Activated naive CD4-positive, alpha-beta T cell treated with anti-CD3 and anti-CD28 coated beads, Interleukin-2, amount 50 U/mL, for 24 hours (primary cell): ENCODE data around the gene ZNF175.

Experiments used
- H3K27ac Mint-ChIP-seq: one replicate; pipeline ENCODE4 v1.8.0; 2021; ENCODE audit warnings: mild to moderate bottlenecking, mixed read lengths
- H3K27me3 Mint-ChIP-seq: one replicate; pipeline ENCODE4 v1.8.0; 2021; ENCODE audit warnings: mixed read lengths
- H3K36me3 Mint-ChIP-seq: one replicate; pipeline ENCODE4 v1.8.0; 2021; ENCODE audit warnings: mixed read lengths
- H3K4me1 Mint-ChIP-seq: one replicate; pipeline ENCODE4 v1.8.0; 2021; ENCODE audit warnings: mixed read lengths
- H3K4me3 Mint-ChIP-seq: one replicate; pipeline ENCODE4 v1.8.0; 2021; ENCODE audit warnings: mild to moderate bottlenecking, mixed read lengths
- H3K9me3 Mint-ChIP-seq: one replicate; pipeline ENCODE4 v1.8.0; 2021; ENCODE audit warnings: mixed read lengths

Gene ZNF175

DNA sequence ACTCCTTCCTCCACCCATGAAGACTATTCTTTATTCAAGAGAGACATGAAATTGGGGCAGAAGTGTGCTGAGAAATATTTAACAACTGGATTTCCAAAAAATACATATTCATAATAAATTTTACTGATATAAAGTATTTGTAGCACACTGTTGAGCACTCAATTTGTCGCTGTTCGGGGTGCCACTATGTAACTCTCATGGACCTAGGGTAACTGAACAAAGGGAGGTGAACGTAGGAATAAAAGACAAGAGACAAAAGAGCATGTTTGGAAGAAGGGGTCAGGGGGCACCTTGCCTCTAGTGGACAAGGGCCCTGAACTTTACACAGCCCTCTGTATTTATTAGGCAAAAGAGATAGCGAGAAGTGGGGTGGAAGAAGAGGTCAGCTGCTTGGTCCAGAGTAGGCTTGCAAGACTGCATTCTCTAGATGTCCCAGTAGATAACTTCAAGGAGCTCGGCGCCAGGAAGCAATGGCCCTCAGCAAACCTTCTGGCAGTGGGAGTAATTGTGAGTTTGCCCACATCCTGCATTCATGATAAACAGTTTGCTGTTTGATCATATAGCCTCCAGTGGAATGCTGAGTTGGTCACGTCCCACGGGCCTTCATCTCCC, 4.5 kb upstream of the ZNF175 start:
- Mint-ChIP-seq H3K27ac (no peak overlapping the region), H3K9me3 (no peaks in the 10 kb centered on the region), H3K36me3 (peaks cover 3% of the 10 kb centered on the region), H3K4me3 (no peak overlapping the region), H3K27me3 (peaks cover 20% of the 10 kb centered on the region), H3K4me1 (peaks cover 15% of the 10 kb centered on the region)

DNA sequence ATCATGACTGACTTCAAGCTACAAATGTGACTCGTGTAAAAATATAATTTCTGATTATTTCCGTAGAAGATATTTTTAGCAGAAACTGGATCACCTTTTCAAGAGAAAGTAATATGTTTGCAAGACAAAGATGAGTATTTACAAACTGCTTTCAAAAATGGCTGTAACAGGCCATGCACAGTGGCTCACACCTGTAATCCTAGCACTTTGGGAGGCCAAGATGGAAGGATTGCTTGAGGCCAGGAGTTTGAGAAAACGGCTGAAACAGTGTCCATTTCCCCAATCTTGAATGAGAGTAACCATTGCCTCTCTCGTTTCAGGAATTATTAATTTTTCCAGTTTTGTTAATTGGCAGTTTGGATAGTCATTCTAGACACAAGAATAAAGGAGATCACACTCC, 3.5 kb upstream of the ZNF175 start:
- H3K36me3 Mint-ChIP-seq = peaks cover 2% of the 10 kb centered on the region
- H3K4me3 Mint-ChIP-seq = no peak overlapping the region
- peaks cover 16% of the 10 kb centered on the region for H3K27me3 Mint-ChIP-seq
- no peaks in the 10 kb centered on the region for H3K9me3 Mint-ChIP-seq
- peaks cover 24% of the 10 kb centered on the region for H3K4me1 Mint-ChIP-seq
- H3K27ac Mint-ChIP-seq = no peak overlapping the region

DNA sequence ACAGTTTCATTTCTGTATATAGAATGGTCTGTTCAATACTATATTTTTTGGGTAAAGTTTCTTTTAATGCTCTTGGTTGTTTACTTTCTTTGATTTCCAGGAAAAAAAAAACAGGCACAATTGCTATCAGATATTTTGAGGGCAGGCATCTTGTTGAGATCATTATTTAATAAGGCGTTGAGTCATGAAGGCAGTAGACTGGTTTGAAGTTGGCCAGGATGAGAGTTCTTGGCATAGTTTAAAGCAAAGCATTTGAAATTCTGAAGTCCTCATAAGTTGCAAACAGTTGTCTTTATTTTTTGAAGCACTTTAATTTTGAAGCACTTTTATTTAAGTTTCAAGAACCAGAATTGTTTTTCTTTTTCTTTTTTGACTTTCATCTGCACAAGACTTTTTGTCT, 2.6 kb upstream of the ZNF175 start:
- Mint-ChIP-seq H3K36me3 (peaks cover 4% of the 10 kb centered on the region), H3K9me3 (no peaks in the 10 kb centered on the region), H3K4me1 (peaks cover 30% of the 10 kb centered on the region), H3K27ac (no peak overlapping the region), H3K27me3 (peaks cover 14% of the 10 kb centered on the region), H3K4me3 (no peak overlapping the region)

DNA sequence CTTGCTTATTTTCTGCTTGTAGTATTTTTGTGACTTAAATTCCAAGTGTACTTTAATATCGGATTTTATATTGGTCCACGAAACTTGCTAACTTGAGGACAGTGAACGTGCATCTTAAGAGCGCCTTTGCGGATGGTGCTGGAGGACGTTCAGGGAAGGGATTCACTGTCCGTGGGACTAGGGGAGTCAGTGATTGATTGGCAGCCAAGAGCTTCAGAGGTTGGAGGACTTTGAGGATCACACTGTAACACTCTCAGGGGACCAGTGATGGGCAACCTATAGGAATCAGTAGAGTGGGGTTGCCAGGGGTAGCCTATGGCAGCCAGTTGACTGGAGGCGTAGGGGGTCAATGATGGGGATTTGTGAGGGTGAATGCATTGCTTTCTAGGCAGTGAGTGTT, 516 bp downstream of the ZNF175 start:
- no peaks in the 10 kb centered on the region for H3K9me3 Mint-ChIP-seq
- peak overlapping the region; percentile 99 for H3K4me3 Mint-ChIP-seq
- H3K27me3 Mint-ChIP-seq = peaks cover under 1% of the 10 kb centered on the region
- H3K36me3 Mint-ChIP-seq = peaks cover 18% of the 10 kb centered on the region
- peaks cover 36% of the 10 kb centered on the region for H3K4me1 Mint-ChIP-seq
- peak overlapping the region; percentile 96 for H3K27ac Mint-ChIP-seq

DNA sequence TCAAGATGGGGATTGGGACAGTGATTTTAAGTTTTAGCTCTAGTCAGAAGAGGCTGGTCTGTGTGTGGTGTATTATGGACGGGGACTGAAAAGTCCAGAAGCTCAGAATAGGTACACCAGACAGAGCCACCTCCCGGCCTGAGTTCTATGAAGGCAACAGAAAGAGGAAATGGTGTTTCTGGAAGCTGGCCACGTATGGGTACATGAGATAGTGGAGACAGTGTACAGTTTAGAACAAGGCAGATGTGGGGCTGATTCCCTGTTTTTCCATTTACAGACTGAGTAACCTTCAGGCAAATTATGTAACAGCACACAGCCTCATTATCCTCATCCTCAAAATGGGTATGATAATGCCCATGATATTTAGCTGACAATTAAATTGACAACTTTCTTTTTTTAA, 1.3 kb downstream of the ZNF175 start:
- Mint-ChIP-seq H3K9me3 (no peaks in the 10 kb centered on the region), H3K36me3 (peaks cover 25% of the 10 kb centered on the region), H3K27ac (no peak overlapping the region), H3K4me3 (peak overlapping the region; percentile 99), H3K27me3 (no peaks in the 10 kb centered on the region), H3K4me1 (peaks cover 36% of the 10 kb centered on the region)

DNA sequence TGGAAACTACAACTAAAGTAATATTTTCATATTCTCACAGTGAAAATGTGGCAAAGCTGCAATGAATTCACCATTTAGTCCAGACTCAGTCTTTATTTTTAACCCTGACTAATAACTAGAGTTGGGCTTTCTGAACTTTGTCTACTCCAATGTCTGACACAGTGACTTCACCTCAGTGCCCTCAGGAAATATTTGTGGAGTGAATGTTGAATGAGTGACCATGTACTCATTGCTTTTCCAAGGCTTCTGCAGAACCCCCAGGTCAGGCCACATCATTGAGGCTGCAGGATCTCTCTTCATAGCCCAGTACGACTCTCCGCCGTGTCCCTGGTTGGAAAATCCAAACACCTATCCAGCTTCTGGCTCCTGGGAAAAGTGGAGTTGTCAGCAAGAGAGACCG, 1.8 kb downstream of the ZNF175 start:
- H3K4me1 Mint-ChIP-seq = peaks cover 36% of the 10 kb centered on the region
- no peaks in the 10 kb centered on the region for H3K27me3 Mint-ChIP-seq
- H3K9me3 Mint-ChIP-seq = no peaks in the 10 kb centered on the region
- H3K36me3 Mint-ChIP-seq = peaks cover 25% of the 10 kb centered on the region
- H3K4me3 Mint-ChIP-seq = no peak overlapping the region
- no peak overlapping the region for H3K27ac Mint-ChIP-seq

DNA sequence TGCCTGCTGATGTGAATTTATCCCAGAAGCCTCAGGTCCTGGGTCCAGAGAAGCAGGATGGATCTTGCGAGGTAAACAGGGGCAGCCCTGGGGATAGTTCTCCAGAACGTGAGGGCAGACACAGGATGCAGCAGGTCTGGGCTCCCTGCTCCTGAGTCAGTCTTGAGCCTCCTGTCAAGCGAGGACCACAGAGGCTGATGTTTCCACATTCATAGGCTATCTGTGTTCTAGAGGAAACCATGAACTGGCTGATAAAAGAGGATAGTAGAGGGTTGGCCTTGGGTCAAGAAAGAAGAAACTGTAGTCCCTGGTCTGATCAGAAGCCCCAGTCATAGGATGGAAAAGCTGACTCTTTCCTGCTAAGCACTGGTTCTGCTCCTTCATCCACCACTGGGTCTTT, 2.2 kb downstream of the ZNF175 start:
- H3K36me3 Mint-ChIP-seq = peaks cover 25% of the 10 kb centered on the region
- H3K4me3 Mint-ChIP-seq = no peak overlapping the region
- no peaks in the 10 kb centered on the region for H3K9me3 Mint-ChIP-seq
- peaks cover 36% of the 10 kb centered on the region for H3K4me1 Mint-ChIP-seq
- H3K27me3 Mint-ChIP-seq = no peaks in the 10 kb centered on the region
- H3K27ac Mint-ChIP-seq = no peak overlapping the region

DNA sequence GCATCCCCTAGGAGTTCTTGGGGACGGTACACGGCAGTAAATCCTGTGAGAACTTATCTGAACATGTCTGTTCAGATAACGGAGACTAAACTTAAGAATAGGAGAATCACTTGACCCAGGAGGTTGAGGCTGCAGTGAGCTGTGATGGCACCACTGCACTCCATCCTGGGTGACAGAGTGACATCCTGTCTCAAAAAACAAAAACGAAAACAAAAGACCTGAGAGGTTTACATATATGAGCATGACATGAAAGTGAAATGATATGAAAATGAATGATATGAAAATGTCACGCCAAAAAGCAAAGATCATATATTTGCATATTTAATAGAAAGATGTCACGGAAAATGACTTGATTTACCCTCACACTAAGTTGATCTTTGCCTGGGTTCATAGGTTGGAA, 5.8 kb downstream of the ZNF175 start:
- Mint-ChIP-seq H3K4me3 (no peak overlapping the region), H3K4me1 (peaks cover 19% of the 10 kb centered on the region), H3K27me3 (no peaks in the 10 kb centered on the region), H3K9me3 (peaks cover 15% of the 10 kb centered on the region), H3K27ac (no peak overlapping the region), H3K36me3 (peaks cover 42% of the 10 kb centered on the region)

DNA sequence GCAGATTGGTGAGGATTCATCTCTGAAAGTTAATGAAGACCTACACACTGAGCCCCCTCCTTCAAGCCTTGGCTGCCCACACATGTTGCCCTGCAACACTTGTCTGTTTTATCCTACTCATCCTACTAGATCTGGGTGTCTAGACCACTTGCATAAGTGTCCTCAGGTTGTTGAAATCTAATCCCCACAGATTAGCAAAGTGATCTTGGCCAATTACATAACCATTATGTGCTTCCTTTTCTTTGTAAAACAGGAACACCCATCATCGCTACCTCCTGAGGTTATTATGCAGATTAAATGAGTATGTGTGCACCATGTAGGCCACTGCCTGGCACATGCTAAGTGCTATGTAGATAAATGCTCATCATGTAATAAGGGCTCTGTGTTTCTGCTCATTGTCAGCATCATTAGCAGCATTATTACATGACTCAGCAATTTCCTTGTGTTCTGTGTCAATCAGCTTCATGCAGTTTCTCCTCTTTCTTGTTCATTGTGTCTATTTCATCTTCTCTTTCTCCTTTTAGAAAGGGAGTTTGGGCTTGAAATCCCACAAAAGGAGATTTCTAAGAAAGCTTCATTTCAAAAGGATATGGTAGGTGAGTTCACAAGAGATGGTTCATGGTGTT, 15.1 kb downstream of the ZNF175 start:
- Mint-ChIP-seq H3K9me3 (peaks cover 47% of the 10 kb centered on the region), H3K36me3 (peaks cover 62% of the 10 kb centered on the region), H3K27ac (no peak overlapping the region), H3K4me1 (no peaks in the 10 kb centered on the region), H3K27me3 (no peaks in the 10 kb centered on the region), H3K4me3 (no peak overlapping the region)

DNA sequence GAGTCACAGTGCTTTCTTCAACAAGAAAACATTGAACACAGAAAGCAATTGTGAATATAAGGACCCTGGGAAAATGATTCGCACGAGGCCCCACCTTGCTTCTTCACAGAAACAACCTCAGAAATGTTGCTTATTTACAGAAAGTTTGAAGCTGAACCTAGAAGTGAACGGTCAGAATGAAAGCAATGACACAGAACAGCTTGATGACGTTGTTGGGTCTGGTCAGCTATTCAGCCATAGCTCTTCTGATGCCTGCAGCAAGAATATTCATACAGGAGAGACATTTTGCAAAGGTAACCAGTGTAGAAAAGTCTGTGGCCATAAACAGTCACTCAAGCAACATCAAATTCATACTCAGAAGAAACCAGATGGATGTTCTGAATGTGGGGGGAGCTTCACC, 15.7 kb downstream of the ZNF175 start:
- H3K9me3 Mint-ChIP-seq = peaks cover 44% of the 10 kb centered on the region
- H3K36me3 Mint-ChIP-seq = peaks cover 57% of the 10 kb centered on the region
- H3K27ac Mint-ChIP-seq = no peak overlapping the region
- H3K4me1 Mint-ChIP-seq = no peaks in the 10 kb centered on the region
- H3K27me3 Mint-ChIP-seq = no peaks in the 10 kb centered on the region
- H3K4me3 Mint-ChIP-seq = no peak overlapping the region

DNA sequence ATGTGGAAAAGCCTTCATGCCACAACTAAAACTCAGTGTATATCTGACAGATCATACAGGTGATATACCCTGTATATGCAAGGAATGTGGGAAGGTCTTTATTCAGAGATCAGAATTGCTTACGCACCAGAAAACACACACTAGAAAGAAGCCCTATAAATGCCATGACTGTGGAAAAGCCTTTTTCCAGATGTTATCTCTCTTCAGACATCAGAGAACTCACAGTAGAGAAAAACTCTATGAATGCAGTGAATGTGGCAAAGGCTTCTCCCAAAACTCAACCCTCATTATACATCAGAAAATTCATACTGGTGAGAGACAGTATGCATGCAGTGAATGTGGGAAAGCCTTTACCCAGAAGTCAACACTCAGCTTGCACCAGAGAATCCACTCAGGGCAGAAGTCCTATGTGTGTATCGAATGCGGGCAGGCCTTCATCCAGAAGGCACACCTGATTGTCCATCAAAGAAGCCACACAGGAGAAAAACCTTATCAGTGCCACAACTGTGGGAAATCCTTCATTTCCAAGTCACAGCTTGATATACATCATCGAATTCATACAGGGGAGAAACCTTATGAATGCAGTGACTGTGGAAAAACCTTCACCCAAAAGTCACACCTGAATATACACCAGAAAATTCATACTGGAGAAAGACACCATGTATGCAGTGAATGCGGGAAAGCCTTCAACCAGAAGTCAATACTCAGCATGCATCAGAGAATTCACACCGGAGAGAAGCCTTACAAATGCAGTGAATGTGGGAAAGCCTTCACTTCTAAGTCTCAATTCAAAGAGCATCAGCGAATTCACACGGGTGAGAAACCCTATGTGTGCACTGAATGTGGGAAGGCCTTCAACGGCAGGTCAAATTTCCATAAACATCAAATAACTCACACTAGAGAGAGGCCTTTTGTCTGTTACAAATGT, 16.4 kb downstream of the ZNF175 start:
- Mint-ChIP-seq H3K27me3 (no peaks in the 10 kb centered on the region), H3K27ac (no peak overlapping the region), H3K36me3 (peaks cover 52% of the 10 kb centered on the region), H3K4me3 (no peak overlapping the region), H3K9me3 (peaks cover 44% of the 10 kb centered on the region), H3K4me1 (no peaks in the 10 kb centered on the region)

DNA sequence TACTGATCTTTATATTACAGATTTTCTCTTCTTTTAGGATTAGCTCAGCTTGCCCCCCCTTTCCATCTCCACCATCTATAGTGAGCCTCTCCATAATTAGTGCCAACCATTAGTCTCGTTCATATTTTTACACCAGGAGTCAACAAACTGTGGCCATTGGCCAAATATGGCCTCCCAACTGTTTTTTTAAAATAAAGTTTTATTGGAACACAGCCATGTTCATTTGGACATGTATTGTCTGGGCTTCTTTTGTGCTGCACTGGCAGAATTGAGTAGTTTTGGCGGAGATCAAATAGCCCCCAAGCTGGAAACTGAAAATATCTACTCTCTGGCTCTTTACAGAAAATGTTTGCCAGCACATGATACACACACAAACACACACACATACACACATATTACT, 18.4 kb downstream of the ZNF175 start:
- peaks cover 12% of the 10 kb centered on the region for H3K4me1 Mint-ChIP-seq
- no peak overlapping the region for H3K27ac Mint-ChIP-seq
- peaks cover 34% of the 10 kb centered on the region for H3K9me3 Mint-ChIP-seq
- H3K4me3 Mint-ChIP-seq = no peak overlapping the region
- no peaks in the 10 kb centered on the region for H3K27me3 Mint-ChIP-seq
- H3K36me3 Mint-ChIP-seq = peaks cover 38% of the 10 kb centered on the region

DNA sequence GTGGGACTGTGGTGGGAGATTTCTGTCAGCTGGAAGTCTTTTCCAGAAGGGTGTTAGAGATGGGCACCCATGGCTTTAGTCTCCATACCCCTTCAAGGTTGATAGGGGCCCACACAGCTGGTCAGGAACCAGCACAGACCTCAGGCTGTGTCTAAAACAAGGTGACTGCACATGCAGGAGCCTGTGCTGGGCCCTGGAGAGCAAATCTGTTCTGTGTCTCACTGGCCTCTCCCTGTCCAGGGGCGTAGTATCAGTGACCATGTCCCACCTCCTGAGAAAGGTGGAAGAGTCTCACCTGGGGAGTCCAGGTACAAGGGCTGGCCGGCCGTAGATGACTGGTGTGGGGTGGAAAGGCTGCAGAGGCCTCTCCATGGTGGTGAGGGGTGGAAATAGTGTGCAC, 19.4 kb downstream of the ZNF175 start:
- H3K36me3 Mint-ChIP-seq = peaks cover 31% of the 10 kb centered on the region
- no peak overlapping the region for H3K4me3 Mint-ChIP-seq
- H3K27ac Mint-ChIP-seq = no peak overlapping the region
- peaks cover 32% of the 10 kb centered on the region for H3K9me3 Mint-ChIP-seq
- H3K27me3 Mint-ChIP-seq = peaks cover 1% of the 10 kb centered on the region
- peaks cover 19% of the 10 kb centered on the region for H3K4me1 Mint-ChIP-seq

DNA sequence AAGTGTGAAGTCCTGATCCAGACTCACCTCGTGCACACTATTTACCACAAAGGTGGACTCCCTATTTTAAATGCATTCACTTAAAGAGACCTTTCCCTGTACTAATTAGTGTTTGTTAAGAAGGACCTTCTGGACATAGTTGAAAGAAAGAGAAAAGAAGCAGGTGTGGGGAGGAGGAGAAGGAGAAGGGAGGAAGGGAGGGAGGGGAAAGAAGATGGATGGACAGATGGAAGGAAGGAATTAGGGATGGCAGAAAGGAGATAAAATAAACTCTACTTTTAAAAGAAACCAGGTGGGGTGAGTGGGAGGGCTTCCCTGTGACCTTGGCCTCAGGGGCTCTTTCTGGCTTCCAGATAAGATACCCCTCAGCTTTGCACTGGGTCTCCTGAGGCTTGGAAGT, 21.4 kb downstream of the ZNF175 start:
- H3K4me1 Mint-ChIP-seq = peaks cover 19% of the 10 kb centered on the region
- peaks cover 7% of the 10 kb centered on the region for H3K27me3 Mint-ChIP-seq
- H3K4me3 Mint-ChIP-seq = peak overlapping the region; percentile 52
- peaks cover 11% of the 10 kb centered on the region for H3K36me3 Mint-ChIP-seq
- H3K27ac Mint-ChIP-seq = no peak overlapping the region
- peaks cover 19% of the 10 kb centered on the region for H3K9me3 Mint-ChIP-seq

DNA sequence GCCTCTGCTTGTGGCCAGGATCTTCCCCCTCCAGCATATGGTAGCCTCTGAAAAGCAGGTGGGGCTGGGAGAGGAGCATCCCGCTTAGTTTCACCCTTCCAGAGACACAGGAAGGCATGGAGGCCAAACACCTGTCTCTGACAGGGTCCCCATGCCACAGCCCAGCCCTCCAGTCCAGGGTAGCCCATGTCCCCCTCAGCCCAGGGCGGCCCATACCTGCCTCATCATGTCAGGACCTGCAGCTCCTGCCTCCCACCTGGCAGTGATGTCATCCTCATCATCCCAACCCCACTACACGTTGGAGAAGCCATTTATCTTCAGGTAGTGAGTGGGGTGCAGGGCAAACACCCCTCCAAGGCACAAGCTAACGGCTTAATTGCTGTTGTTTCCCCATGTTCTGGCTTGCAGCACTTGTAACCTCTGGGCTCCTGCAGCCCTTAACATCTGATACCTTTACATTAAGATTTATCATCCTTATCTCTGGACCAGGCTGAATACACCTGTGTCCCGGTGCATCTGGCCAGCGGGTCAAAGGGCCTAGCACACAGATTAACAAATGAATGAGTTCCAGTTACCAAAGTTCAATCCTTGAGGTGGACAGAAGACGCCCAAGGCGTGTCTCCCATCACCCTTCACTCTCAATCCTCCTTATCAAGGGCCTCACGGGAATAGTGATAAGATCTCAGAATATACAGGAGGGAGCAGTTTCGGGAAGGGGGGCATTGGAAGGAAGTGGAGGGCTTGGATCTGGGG, 22.2 kb downstream of the ZNF175 start:
- peaks cover 10% of the 10 kb centered on the region for H3K27me3 Mint-ChIP-seq
- H3K9me3 Mint-ChIP-seq = peaks cover 15% of the 10 kb centered on the region
- H3K4me3 Mint-ChIP-seq = peak overlapping the region; percentile 96
- peaks cover 19% of the 10 kb centered on the region for H3K4me1 Mint-ChIP-seq
- H3K36me3 Mint-ChIP-seq = peaks cover 8% of the 10 kb centered on the region
- peak overlapping the region; percentile 62 for H3K27ac Mint-ChIP-seq
